Measurements from ENCODE around the gene COG1.
"Not testable (repeated sequence)": the region's sequence is repeated elsewhere in the genome, so short reads cannot be mapped to it uniquely, and the experiment has no call there.

Gene COG1, protein sequence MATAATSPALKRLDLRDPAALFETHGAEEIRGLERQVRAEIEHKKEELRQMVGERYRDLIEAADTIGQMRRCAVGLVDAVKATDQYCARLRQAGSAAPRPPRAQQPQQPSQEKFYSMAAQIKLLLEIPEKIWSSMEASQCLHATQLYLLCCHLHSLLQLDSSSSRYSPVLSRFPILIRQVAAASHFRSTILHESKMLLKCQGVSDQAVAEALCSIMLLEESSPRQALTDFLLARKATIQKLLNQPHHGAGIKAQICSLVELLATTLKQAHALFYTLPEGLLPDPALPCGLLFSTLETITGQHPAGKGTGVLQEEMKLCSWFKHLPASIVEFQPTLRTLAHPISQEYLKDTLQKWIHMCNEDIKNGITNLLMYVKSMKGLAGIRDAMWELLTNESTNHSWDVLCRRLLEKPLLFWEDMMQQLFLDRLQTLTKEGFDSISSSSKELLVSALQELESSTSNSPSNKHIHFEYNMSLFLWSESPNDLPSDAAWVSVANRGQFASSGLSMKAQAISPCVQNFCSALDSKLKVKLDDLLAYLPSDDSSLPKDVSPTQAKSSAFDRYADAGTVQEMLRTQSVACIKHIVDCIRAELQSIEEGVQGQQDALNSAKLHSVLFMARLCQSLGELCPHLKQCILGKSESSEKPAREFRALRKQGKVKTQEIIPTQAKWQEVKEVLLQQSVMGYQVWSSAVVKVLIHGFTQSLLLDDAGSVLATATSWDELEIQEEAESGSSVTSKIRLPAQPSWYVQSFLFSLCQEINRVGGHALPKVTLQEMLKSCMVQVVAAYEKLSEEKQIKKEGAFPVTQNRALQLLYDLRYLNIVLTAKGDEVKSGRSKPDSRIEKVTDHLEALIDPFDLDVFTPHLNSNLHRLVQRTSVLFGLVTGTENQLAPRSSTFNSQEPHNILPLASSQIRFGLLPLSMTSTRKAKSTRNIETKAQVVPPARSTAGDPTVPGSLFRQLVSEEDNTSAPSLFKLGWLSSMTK

DNA sequence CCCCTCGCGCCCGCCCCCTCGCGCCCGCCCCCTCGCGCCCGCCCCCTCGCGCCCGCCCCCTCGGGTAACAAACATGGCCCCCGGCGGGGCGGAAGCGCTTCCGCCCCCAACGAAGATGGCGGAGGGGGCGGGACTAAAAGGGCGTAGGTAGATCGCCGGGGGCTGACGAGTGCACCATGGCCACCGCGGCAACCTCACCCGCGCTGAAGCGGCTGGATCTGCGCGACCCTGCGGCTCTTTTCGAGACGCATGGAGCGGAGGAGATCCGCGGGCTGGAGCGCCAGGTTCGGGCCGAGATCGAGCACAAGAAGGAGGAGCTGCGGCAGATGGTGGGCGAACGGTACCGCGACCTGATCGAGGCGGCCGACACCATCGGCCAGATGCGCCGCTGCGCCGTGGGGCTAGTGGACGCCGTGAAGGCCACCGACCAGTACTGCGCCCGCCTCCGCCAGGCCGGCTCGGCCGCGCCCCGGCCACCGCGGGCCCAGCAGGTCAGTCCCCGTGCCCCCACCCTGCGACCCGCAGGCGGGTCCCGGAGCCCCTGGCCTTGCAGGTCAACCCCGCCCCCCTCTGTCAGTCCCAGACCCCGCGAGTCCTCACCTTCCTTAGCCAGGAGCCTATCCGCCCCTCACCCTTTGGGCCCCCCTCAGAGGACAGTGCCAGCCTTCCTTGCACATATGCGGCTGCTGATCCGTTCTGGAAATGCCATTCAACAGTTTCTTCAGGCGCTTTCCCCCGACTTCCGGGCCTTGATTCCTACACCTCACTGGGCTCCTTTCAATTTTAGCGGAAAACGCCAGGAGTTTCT is at the start of gene COG1:
COG1 (plus strand) TSS at position 162 of the 808 bp plus-strand sequence; CDS start at position 177, 15 bp downstream.
- peak; percentile 71 to 81 for DNase-seq (ENCODE audit: low read depth in 2 of 2)

DNA sequence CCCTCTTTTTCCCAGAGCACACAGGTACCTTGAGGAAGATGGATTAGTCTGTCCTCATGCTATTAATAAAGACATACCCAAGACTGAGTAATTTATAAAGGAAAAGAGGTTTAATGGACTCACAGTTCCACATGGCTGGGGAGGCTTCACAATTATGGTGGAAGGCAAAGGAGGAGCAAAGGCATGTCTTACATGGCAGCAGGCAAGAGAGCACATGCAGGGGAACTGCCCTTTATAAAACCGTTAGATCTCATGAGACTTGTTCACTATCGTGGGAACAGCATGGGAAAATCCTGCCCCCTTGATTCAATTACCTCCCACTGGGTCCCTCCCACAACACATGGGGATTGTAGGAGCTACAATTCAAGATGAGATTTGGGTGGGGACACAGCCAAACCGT is 48.6 kb upstream of the COG1 start:
- DNase-seq (ENCODE audit: low read depth in 2 of 2), result not testable (repeated sequence)

DNA sequence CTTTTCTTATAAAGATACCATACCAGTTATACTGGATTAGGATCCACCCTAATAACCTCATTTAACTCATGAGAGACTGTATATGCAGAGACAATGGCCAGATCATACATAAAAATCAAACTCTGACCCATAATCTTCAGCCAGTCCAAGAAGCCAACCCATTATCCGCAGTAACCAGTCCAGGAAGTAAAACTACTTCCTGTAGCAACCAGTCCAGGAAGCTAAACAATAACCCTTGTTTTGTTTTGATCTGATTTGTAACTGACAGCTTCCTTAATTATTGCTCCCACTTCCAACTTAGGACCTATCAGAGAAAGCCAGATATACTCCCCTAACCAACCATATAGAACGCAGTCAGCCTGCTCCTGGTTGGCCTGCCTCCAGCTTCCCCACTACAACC is 47.2 kb upstream of the COG1 start:
- DNase-seq (ENCODE audit: low read depth in 2 of 2), result no peak

DNA sequence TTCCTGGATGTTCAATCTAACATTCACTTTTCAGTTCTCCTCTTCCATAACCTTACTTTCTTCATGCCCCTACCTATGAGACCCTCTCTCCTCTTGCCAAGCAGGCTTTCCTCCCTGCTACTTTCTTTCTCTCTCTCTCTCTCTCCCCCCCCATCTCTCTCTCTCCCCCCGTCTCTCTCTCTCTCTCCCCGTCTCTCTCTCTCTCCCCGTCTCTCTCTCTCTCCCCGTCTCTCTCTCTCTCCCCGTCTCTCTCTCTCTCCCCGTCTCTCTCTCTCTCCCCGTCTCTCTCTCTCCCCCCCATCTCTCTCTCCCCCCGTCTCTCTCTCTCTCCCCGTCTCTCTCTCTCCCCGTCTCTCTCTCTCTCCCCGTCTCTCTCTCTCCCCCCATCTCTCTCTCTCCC is 45.1 kb upstream of the COG1 start:
- DNase-seq (ENCODE audit: low read depth in 2 of 2), result not testable (repeated sequence)

DNA sequence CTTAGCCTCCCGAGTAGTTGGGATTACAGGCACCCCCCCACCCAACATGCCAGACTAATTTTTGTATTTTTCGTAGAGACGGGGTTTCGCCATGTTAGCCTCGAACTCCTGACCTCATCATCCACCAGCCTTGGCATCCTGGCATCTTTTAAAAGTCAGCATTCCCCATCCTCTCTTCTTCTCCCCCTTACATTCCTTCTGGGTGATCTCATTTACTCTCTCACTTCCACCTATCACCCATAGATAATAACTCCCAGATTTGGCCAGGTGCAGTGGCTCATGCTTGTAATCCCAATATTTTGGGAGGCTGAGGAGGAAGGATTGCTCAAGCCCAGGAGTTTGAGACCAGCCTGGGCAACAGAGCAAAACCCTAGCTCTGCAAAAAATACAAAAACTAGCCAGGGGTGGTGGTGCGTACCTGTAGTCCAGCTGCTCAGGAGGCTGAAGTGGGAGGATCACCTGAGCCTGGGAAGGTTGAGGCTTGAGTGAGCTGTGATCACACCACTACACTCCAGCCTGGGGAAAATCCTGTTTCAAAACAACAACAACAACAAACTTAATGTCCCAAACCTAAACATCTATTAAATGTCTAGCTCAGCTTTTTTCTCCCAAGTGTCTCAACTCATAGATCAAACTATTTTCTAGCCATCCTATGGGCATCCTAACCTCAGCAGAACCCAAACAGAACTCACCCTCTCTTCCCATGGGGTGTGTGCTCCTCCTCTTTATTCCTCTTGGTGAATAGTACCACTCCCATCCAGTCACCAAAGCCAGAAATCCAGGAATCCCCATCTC is 44.1 kb upstream of the COG1 start:
- DNase-seq (ENCODE audit: low read depth in 2 of 2), result no peak

DNA sequence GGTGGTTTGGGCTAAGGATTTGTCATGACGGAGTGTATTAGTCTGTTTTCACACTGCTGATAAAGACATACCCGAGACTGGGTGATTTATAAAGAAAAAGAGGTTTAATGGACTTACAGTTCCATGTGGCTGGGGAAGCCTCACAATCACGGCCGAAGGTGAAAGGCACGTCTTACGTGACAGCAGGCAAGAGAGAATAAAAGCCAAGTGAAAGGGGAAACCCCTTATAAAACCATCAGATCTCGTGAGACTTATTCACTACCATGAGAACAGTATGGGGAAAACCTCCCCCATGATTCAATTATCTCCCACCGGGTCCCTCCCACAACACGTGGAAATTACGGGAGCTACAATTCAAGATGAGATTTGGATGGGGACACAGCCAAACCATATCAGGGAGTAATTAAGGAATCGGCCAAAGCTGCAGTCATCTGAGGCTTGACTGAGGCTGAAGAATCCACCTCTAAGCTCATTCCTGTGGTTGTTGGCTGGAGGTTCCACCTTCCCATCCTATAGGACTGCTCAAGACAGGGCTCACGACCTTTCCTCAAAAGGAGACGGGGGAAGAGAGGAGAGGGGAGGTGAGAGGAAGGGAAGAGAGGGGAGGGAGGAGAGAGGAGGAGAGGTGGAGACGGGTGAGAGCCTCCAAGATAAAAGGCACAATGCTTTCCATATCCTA is 42.1 kb upstream of the COG1 start:
- DNase-seq (ENCODE audit: low read depth in 2 of 2), result not testable (repeated sequence)

DNA sequence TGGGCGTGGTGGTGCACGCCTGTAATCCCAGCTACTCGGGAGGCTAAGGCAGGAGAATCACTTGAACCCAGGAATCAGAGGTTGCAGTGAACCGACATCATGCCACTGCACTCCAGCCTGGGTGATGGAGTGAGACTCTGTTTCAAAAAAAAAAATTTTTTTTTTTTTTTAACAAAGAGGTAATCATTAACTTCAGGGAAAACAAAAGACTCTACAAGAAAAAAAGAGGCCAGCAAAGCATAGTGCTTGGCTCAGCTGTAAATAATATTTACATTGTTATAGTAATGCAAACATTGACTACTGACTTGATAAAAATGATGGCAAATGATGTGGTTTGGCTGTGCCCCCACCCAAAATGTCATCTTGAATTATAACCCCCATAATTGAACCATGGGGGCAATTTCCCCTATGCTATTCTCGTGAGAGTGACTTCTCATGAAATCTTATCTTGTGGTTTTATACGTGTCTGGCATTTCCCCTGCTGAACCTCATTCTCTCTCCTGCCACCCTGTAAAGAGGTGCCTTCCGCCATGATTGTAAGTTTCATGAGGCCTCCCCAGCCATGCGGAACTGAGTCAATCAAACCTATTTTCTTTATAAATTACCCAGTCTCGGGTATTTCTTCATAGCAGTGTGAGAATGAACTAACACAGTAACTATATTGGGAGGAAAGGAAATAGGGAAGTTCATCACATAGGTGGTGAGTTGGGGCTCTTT is 40.8 kb upstream of the COG1 start:
- DNase-seq (ENCODE audit: low read depth in 2 of 2), result no peak

DNA sequence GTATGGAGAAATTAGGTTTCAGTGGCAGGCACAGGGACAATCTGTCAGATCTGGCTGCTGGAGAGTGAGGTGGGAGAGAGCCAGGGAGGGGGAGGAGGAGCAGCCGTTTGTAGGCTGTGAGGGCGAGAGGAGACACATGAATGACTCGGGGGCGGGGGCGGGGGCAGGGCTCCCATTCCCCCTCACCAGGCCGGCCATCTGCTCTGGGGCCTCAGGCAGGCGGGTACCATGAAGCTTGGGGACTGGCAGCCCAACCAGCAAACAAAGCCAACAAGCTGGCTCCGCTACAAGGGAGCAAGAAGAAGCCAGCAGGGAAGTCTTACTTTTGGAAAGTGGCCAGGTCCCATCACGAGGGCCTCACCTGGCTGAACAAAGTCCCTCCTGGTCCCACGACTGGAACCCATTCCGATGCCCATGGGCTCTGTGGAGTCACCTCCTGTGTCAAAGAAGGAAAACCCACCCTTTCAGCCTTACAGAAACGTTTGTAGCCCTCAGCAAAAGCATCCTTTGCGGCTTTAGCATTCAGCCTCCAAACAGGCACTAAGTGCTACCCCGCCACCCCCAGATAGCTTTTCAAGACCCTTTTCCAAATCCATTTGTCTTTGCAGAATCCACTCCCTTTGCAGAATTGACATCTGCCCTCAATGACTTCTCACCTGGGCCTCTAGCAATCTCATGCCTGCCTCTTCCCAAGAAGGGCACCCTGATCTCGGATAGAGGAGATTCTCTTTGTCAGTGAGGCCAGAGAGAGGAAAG is 37.3 kb upstream of the COG1 start:
- DNase-seq (ENCODE audit: low read depth in 2 of 2), result no peak

DNA sequence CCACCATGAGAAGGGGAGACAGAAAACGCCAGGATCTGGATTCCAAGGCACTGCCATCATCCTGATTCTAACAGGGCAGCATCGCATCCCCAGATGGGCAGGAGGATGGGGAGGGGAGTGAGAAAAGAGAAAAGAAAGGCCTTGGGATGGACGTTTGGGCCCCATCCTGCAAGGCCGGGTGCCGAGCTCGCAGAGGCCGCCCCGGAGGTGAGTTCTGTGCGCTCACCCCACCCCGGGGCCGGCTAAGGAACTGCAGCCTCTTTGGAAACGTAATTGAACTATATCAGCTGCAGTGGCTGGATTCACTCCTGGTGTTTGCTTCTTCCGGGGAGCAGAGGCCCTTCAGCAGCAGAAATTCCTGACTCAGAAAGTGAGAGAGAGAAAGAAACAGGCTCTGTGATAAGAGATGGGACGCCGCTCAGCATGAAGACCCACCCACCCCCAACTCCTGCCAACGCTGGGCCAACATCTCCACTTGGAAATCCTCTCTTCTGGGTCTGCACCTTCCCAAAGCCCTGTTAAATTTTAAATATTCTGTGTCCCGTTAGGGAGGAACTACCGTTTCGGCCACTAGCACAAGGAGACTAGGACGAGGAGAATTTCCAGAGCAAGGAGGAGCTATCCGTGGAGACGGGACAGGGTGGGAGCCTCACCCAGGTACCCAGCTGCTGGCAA is 36.6 kb upstream of the COG1 start:
- DNase-seq (ENCODE audit: low read depth in 2 of 2), result peak; percentile 40 to 52

DNA sequence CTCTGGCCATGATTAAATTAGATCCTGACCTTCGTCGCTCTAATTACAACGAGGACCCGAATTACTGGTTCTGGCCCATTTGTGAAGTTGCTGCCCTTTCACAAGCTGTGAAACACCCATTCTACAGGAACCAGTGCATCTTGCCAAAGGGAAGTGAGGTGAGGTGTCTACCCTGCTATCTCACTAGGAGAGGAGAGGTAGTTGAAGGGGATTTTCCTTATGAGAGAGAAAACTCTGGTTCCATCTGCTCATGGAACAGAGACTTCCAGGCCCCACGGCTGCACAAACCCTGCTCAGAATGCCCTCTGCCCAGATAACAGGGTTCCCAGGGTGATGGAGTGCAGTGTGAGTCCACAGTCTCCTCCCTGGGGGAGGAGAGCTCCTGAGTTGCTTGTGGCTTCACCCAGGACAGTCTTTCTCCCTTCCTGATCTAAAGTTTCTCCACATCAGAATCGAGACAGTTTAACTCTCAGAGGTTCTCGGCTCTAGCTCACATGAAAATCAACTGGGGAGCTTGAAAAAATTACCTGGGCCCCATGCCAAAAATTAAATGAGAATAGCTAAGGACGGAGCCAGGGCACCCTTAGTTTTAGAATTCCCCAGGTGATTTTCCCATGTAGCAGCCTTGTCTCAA is 35.9 kb upstream of the COG1 start:
- no peak for DNase-seq (ENCODE audit: low read depth in 2 of 2)

DNA sequence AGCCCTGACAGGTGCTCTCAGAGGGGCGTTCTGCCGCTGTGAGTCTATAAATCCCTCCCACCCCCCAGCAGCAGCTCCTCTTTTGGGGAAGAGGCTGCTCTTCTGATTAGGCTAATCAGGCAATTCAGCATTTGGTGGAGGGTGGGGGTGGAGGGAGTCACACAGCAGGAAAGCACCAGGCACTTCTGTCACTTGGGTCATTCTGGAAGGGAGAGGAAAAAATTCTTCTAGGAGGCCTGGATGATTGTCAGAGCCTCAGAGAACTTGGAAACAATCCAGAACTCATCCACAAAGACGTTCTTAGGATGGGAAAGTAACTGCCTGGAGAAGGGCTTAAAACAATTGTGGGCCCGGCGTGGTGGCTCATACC is 35.3 kb upstream of the COG1 start:
- DNase-seq (ENCODE audit: low read depth in 2 of 2), result no peak

DNA sequence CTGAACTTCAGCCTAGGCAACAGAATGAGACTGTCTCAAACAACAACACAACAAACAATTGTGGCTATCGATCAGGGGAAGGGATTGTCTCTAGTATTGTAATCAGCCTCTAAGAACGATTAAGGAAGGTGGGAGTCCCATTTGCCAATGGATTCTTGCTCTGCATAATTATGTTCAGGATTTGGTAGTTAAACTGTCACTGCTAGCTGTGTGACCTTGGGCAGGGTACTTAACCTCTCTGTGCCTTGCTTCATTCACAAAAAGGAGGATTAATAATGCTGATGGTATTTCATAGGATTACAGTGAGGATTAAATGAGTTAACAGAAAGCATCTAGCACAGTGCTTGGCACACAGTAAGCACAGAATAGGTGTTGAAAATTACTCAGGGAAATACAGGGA is 34.7 kb upstream of the COG1 start:
- DNase-seq (ENCODE audit: low read depth in 2 of 2), result no peak

DNA sequence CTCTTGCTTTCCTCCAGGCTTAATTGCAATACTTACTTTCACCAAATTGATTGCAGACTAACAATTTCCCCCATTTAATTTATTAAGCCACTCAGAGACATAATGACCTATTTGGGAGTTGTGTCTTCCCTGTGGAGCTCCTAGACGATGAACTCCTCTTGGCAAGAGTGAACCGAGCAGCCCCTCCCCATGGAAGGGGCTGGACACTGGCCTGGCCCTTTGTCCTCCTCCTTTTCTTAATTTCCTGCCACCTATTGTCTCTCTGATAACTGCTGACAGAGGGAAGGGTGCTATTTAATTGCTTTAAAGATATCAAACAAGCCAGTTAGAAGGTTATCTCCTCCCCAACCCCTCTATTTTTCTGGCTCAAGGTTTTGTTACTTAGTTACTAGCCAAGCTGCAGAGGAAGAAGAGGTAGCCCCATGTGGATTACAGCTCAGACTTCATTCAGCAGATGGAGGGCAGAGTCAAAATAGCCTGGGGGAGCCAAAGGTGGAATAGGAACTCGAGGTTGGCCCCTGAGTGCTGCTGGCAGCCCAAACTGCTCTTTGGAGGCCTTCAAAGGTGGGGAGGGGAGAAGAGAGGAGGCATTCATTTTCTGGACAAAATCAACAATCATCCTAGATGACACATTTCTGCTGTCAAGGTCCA is 31.8 kb upstream of the COG1 start:
- no peak for DNase-seq (ENCODE audit: low read depth in 2 of 2)

DNA sequence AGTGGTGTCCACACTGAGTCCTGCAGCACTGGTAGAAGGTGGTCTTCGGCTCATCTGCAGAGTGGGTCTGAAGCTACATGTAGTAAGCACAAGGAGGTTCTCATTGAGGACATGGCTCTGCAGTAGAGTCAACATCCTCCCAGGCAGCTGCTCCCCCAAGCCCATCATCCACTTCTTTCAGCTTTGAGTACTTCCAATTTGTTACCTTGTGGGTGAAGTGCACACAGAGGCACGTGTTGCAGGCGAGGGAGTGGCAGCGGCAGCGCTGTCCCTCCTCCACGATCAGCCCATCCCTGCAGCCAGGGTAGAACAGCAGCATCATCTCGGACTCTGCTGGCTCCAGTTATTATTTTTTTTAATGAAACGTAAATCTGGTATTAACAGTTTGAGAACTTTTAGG is 29.8 kb upstream of the COG1 start:
- DNase-seq (ENCODE audit: low read depth in 2 of 2), result no peak

DNA sequence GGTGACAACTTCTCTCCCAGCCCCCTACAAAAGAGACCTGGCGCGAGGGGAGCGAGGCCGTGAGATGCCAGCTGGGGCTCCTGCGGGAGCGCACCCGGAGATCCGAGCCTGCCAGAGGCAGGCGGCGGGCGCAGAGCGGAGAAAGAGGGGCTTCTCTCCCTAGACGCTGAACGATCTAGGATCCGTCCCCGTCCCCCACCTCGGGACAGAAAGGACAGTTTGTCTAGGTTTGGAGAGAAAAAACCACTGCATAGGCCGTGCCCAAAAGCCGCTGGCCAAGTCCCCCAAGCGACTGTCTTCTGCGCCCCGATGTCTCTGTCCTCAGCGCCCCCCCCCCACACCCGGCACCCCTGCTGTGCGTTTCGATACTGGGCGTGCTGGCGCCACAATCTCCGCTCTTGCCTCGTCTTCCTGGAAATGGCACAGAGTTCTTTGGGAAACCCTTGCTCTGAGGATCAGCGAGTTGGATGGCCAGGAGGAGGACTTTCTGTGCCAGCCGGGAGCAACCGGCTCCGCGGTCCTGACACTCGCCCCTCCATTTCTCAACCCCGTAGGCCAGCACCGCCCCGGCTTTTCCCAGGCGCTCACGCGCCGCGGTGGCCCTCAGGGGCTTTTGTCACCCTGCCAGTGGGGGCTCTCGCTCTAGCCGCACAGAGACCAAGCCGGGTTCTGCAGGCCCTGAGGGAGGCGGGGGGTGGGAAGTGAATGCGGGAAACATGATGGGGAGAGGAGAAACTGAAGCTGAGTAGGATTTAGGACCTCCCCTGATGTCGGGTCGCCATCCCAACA is 27.0 kb upstream of the COG1 start:
- DNase-seq (ENCODE audit: low read depth in 2 of 2), result no peak

DNA sequence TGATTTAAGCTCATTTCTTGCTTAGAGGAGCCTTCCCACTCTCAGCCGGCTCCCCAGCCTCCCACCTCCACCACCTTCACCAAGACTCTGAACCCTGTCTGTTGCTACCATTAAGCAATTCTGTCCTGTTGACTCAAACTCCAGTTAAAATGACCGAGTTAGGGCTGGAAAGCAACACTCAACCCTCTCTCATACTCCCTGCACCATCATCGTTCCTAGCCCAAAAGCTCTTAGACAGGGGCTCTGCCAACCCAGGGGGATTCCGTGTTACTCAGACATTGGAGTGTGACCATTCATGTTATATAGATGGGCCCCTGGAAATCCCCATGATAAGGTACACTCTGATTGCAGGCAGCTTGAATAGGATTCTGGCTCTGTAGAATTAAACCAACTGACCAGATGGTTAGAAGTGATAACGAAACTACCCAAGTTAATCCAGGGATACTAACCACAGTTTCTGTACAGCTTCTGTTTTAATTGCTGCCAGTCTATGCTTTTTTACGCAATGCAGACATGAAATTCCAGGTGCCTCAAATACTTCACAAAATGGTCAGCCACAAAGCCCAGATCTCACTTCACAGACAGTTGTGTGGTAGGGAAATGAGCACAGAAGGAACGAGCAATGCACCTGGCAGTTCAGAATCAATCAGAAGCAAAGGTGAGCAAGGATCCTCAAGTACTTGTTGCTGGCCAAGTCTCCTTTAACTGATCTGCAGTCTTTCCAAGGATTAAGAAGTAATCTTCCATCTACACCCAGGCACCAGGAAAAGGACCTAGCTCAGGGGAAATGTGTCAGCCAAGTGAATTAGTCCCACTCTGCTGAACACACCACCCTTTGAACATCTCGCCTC is 25.9 kb upstream of the COG1 start:
- DNase-seq (ENCODE audit: low read depth in 2 of 2), result no peak

All from stimulated activated CD4-positive, alpha-beta T cell treated with anti-CD3 and anti-CD28 coated beads, Interleukin-12 subunit alpha, Interleukin-12 subunit beta, amount 100 ng/mL, for 24 hours (primary cell).